Measurements from ENCODE around the gene SRGAP3. TPM values are rescaled to one million over a fixed set of nuclear protein-coding genes. Genes with fewer than 3 reads are reported as not detected.

SRGAP3 gene
- total and polyA plus RNA-seq, 2 experiments from 2014 or later: 7.4 to 8.3 TPM

- no peak overlapping the region for H2AFZ ChIP-seq
- peak; percentile 41 for DNase-seq (ENCODE audit: low spot score)
- no peaks in the 10 kb centered on the region for H4K20me1 ChIP-seq (ENCODE audit: insufficient read depth, poor library complexity, severe bottlenecking)
- no peak for TF ChIP-seq EZH2 (IDR thresholded peaks at IDR 0.05; ENCODE audit: borderline replicate concordance)
- TF ChIP-seq CTCF (IDR thresholded peaks at IDR 0.05; ENCODE audit: poor library complexity): no peak
- TF ChIP-seq EZH2phosphoT487 (IDR thresholded peaks at IDR 0.05; ENCODE audit: low read depth, severe bottlenecking, unreplicated experiment): no peak
- H3K9me3 ChIP-seq (ENCODE audit: low read depth): no peaks in the 10 kb centered on the region
- no peak overlapping the region for H3K4me2 ChIP-seq
- H3K4me1 ChIP-seq (ENCODE audit: insufficient read depth): peaks cover 8% of the 10 kb centered on the region
- no peaks in the 10 kb centered on the region for H3K79me2 ChIP-seq
- H3K9me2 ChIP-seq (replicated peaks; ENCODE audit: insufficient read depth): no peaks in the 10 kb centered on the region
- H3K27me3 ChIP-seq: no peaks in the 10 kb centered on the region
- no peaks in the 10 kb centered on the region for H3K36me3 ChIP-seq (replicated peaks; ENCODE audit: insufficient read depth, low read depth)
- 69% methylated on average over 8 of the region's 8 CpGs for WGBS (ENCODE audit: low lambda C conversion rate, missing lambda C conversion rate)
- H3K4me3 ChIP-seq: no peak overlapping the region
- H3K27ac ChIP-seq: no peak overlapping the region
Observed at GRCh38 chr3:9168241-9168741, 81.2 kb downstream of the SRGAP3 start.

GRCh38 chr3:9167222-9167621 lies 82.2 kb downstream of the SRGAP3 start:
- Histone ChIP-seq H2AFZ (no peak overlapping the region), H3K4me1 (ENCODE audit: insufficient read depth) (peaks cover 3% of the 10 kb centered on the region), H3K4me2 (no peak overlapping the region), H3K9me2 (replicated peaks; ENCODE audit: insufficient read depth) (no peaks in the 10 kb centered on the region), H3K27me3 (no peaks in the 10 kb centered on the region), H3K4me3 (no peak overlapping the region), H3K36me3 (replicated peaks; ENCODE audit: insufficient read depth, low read depth) (no peaks in the 10 kb centered on the region), H3K79me2 (no peaks in the 10 kb centered on the region), H3K9me3 (ENCODE audit: low read depth) (no peaks in the 10 kb centered on the region), H4K20me1 (ENCODE audit: insufficient read depth, poor library complexity, severe bottlenecking) (no peaks in the 10 kb centered on the region), H3K27ac (no peak overlapping the region)
- no peak for DNase-seq (ENCODE audit: low spot score)
- TF ChIP-seq EZH2phosphoT487 (IDR thresholded peaks at IDR 0.05; ENCODE audit: low read depth, severe bottlenecking, unreplicated experiment): no peak
- no peak for TF ChIP-seq EZH2 (IDR thresholded peaks at IDR 0.05; ENCODE audit: borderline replicate concordance)
- no peak for TF ChIP-seq CTCF (IDR thresholded peaks at IDR 0.05; ENCODE audit: poor library complexity)
- 84% methylated on average over 2 of the region's 2 CpGs for WGBS (ENCODE audit: low lambda C conversion rate, missing lambda C conversion rate)

- no peaks in the 10 kb centered on the region for H3K79me2 ChIP-seq
- TF ChIP-seq EZH2phosphoT487 (IDR thresholded peaks at IDR 0.05; ENCODE audit: low read depth, severe bottlenecking, unreplicated experiment) (no peak), EZH2 (IDR thresholded peaks at IDR 0.05; ENCODE audit: borderline replicate concordance) (no peak), CTCF (IDR thresholded peaks at IDR 0.05; ENCODE audit: poor library complexity) (no peak)
- H3K4me2 ChIP-seq: no peak overlapping the region
- H3K36me3 ChIP-seq (replicated peaks; ENCODE audit: insufficient read depth, low read depth): no peaks in the 10 kb centered on the region
- H3K27me3 ChIP-seq: no peaks in the 10 kb centered on the region
- H3K4me1 ChIP-seq (ENCODE audit: insufficient read depth): peaks cover 3% of the 10 kb centered on the region
- H2AFZ ChIP-seq: no peak overlapping the region
- H3K9me3 ChIP-seq (ENCODE audit: low read depth): no peaks in the 10 kb centered on the region
- 96% methylated on average over 5 of the region's 5 CpGs for WGBS (ENCODE audit: low lambda C conversion rate, missing lambda C conversion rate)
- H3K27ac ChIP-seq: no peak overlapping the region
- no peaks in the 10 kb centered on the region for H4K20me1 ChIP-seq (ENCODE audit: insufficient read depth, poor library complexity, severe bottlenecking)
- no peak overlapping the region for H3K4me3 ChIP-seq
- no peak for DNase-seq (ENCODE audit: low spot score)
- no peaks in the 10 kb centered on the region for H3K9me2 ChIP-seq (replicated peaks; ENCODE audit: insufficient read depth)
Observed at GRCh38 chr3:9165421-9165820, 84.0 kb downstream of the SRGAP3 start.

GRCh38 chr3:9163289-9163688 lies 86.2 kb downstream of the SRGAP3 start:
- Histone ChIP-seq H3K9me3 (ENCODE audit: low read depth) (no peaks in the 10 kb centered on the region), H3K4me2 (no peak overlapping the region), H3K79me2 (no peaks in the 10 kb centered on the region), H3K36me3 (replicated peaks; ENCODE audit: insufficient read depth, low read depth) (no peaks in the 10 kb centered on the region), H3K4me1 (ENCODE audit: insufficient read depth) (no peaks in the 10 kb centered on the region), H2AFZ (no peak overlapping the region), H4K20me1 (ENCODE audit: insufficient read depth, poor library complexity, severe bottlenecking) (no peaks in the 10 kb centered on the region), H3K27me3 (no peaks in the 10 kb centered on the region), H3K27ac (no peak overlapping the region), H3K9me2 (replicated peaks; ENCODE audit: insufficient read depth) (no peaks in the 10 kb centered on the region), H3K4me3 (no peak overlapping the region)
- no peak for DNase-seq (ENCODE audit: low spot score)
- TF ChIP-seq CTCF (IDR thresholded peaks at IDR 0.05; ENCODE audit: poor library complexity) (no peak), EZH2phosphoT487 (IDR thresholded peaks at IDR 0.05; ENCODE audit: low read depth, severe bottlenecking, unreplicated experiment) (no peak), EZH2 (IDR thresholded peaks at IDR 0.05; ENCODE audit: borderline replicate concordance) (no peak)
- 88% methylated on average over 12 of the region's 12 CpGs for WGBS (ENCODE audit: low lambda C conversion rate, missing lambda C conversion rate)

All from hepatocyte (in vitro differentiated cells).